Measurements from ENCODE around the gene BIVM. TPM values are rescaled to one million over a fixed set of nuclear protein-coding genes. Genes with fewer than 3 reads are reported as not detected.

The BIVM gene
- total RNA-seq, 1 donor from 2014 or later, result 43.2 TPM

GRCh38 chr13:102877303-102877702 is 78.4 kb downstream of the BIVM start:
- FAIRE-seq (no peak), DNase-seq (ENCODE audit: low spot score in 2 of 2) (no peak)

- DNase-seq (ENCODE audit: low spot score in 2 of 2) (no peak), FAIRE-seq (no peak)
Measured at GRCh38 chr13:102878481-102878880, 79.6 kb downstream of the BIVM start.

GRCh38 chr13:102879793-102880499 is 81.0 kb downstream of the BIVM start:
- FAIRE-seq (no peak), DNase-seq (ENCODE audit: low spot score in 2 of 2) (no peak)

GRCh38 chr13:102881819-102882686 is 83.1 kb downstream of the BIVM start:
- FAIRE-seq (no peak), DNase-seq (ENCODE audit: low spot score in 2 of 2) (no peak)

Other genes with a start within 250 kb of the BIVM start
- 57.5 TPM for gene TPP2, start 202.1 kb upstream of the BIVM start, total RNA-seq
- 0.41 TPM for gene METTL21C, start 104.1 kb upstream of the BIVM start, total RNA-seq
- gene TEX30, start 25.3 kb upstream of the BIVM start, total RNA-seq, result 9.4 TPM
- gene POGLUT2, start 143 bp upstream of the BIVM start, total RNA-seq, result 9.8 TPM
- 55.8 TPM for gene ERCC5, start 46.9 kb downstream of the BIVM start, total RNA-seq